ENCODE results near the gene NME7. TPM values are rescaled to one million over a fixed set of nuclear protein-coding genes. Genes with fewer than 3 reads are reported as not detected.

Gene NME7
- total and polyA plus RNA-seq, 12 donors, result 5.5 to 18.9 (median 10.5) TPM

DNA sequence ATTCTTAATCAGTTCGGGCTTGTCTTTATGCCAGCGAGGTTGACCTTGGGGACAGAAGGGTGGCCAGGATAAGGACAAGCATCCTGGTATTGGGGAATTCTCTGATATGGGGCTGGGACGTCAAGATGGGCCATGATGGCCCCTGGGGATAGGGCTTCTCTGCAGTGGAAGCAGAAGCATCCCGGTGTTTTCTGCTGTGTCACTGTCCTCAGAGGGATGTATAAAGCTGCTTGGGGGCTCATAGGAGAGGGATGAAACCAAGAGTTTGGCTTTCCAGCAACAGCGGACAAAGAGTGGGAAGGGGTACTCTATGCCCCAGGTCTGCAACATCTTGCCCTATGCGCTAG lies 262.5 kb downstream of the NME7 start:
- no peaks in the 10 kb centered on the region for H3K36me3 ChIP-seq
- H3K9me3 ChIP-seq, result no peaks in the 10 kb centered on the region
- H3K27me3 ChIP-seq, result peaks cover 0 to 12% (median 0%) of the 10 kb centered on the region in 7 donors
- DNase-seq (no peak), ATAC-seq (no peak)
- intact Hi-C loops (cut with DNase I), result loop anchor here in 7 of 10 donors (5.0 to 10.0 kb wide), 14 partner anchors 87 to 498 kb away; partner anchors contain the start of gene DPT (in 1 of the 7)
- peak overlapping the region in 9 of 10 donors; percentile 86 to 98 (median 95) for H3K27ac ChIP-seq
- peak overlapping the region in 8 of 10 donors; percentile 70 to 98 (median 94) for H3K4me3 ChIP-seq
- peaks cover 0 to 50% (median 22%) of the 10 kb centered on the region in 9 donors for H3K4me1 ChIP-seq
- 48 to 55% methylated on average over 6 of the region's 6 CpGs for WGBS, 2 donors
- TF ChIP-seq, protein P1, sequence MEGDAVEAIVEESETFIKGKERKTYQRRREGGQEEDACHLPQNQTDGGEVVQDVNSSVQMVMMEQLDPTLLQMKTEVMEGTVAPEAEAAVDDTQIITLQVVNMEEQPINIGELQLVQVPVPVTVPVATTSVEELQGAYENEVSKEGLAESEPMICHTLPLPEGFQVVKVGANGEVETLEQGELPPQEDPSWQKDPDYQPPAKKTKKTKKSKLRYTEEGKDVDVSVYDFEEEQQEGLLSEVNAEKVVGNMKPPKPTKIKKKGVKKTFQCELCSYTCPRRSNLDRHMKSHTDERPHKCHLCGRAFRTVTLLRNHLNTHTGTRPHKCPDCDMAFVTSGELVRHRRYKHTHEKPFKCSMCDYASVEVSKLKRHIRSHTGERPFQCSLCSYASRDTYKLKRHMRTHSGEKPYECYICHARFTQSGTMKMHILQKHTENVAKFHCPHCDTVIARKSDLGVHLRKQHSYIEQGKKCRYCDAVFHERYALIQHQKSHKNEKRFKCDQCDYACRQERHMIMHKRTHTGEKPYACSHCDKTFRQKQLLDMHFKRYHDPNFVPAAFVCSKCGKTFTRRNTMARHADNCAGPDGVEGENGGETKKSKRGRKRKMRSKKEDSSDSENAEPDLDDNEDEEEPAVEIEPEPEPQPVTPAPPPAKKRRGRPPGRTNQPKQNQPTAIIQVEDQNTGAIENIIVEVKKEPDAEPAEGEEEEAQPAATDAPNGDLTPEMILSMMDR (IDR thresholded peaks at IDR 0.05), result no peak

GRCh38 chr1:169103480-169103893 lies 264.1 kb downstream of the NME7 start:
- Histone ChIP-seq H3K9me3 (no peaks in the 10 kb centered on the region), H3K36me3 (no peaks in the 10 kb centered on the region), H3K27me3 (peaks cover 0 to 12% (median 0%) of the 10 kb centered on the region in 7 donors), H3K4me3 (no peak overlapping the region), H3K4me1 (peaks cover 0 to 52% (median 19%) of the 10 kb centered on the region in 9 donors), H3K27ac (peak overlapping the region in 5 of 10 donors; percentile 13 to 56 (median 44))
- 57 to 60% methylated on average over 6 of the region's 6 CpGs for WGBS, 2 donors
- no peak for ATAC-seq
- intact Hi-C loops (cut with DNase I), result loop anchor here in 4 of 10 donors (10.0 kb wide), 6 partner anchors 159 to 489 kb away; partner anchors contain the start of gene DPT (in 1 of the 4)
- TF ChIP-seq, protein P1 (IDR thresholded peaks at IDR 0.05), result no peak
- no peak for DNase-seq

DNA sequence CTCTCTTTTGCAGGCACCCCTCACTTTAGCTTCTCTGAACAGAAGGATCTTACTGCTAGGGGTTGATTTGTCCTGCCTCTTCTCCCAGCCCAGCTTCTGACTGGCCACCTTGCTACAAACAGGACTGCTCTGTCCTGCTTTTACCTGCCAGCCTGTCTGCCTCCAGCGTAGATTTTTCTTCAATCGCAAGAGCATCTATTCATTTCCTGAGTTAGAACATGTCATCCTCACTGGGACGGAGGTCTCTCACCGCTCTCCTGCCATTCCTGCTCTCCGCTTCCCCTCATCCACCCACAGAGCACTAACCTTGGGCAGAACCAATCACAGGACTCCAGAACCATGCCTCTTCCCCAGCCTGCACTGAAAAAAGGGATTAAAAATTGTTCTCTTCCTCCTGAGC lies 264.6 kb downstream of the NME7 start:
- 79 to 83% methylated on average over 5 of the region's 5 CpGs for WGBS, 2 donors
- no peaks in the 10 kb centered on the region for H3K9me3 ChIP-seq
- H3K27ac ChIP-seq, result peak overlapping the region in 6 of 10 donors; percentile 6 to 68 (median 48)
- no peak for DNase-seq
- H3K4me3 ChIP-seq, result no peak overlapping the region
- no peaks in the 10 kb centered on the region for H3K36me3 ChIP-seq
- H3K27me3 ChIP-seq, result peaks cover 0 to 12% (median 0%) of the 10 kb centered on the region in 7 donors
- intact Hi-C loops (cut with DNase I), result loop anchor here in 4 of 10 donors (10.0 kb wide), 6 partner anchors 158 to 488 kb away; partner anchors contain the start of gene DPT (in 1 of the 4)
- ATAC-seq, result no peak
- TF ChIP-seq, protein P1 (IDR thresholded peaks at IDR 0.05), result no peak
- peaks cover 0 to 52% (median 19%) of the 10 kb centered on the region in 9 donors for H3K4me1 ChIP-seq

DNA sequence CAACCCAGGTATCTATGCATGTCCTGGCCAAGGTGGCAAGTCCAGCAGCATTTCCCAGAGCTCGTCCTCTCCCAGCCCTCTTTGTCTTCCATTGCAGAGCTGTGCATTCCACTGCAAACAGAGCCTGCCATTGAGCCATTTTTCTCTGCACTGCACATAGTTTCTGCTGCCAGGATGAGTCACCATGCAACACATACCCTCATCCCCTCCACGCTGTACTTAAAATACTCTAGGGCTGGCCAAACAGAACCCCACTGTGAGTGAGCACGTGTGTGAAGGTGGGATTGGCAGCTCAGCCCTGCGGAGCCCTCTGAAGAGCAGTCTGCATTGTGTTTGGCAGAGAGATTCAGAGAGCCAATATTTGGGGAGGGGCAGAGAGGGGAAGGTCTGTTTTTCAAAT lies 265.0 kb downstream of the NME7 start:
- peak in 1 of 2 donors; percentile 38 for DNase-seq
- Histone ChIP-seq H3K27ac (peak overlapping the region in 6 of 10 donors; percentile 6 to 68 (median 48)), H3K4me1 (peaks cover 0 to 52% (median 17%) of the 10 kb centered on the region in 9 donors), H3K36me3 (no peaks in the 10 kb centered on the region), H3K4me3 (no peak overlapping the region), H3K9me3 (no peaks in the 10 kb centered on the region), H3K27me3 (peaks cover 0 to 12% (median 0%) of the 10 kb centered on the region in 7 donors)
- 26 to 46% methylated on average over 4 of the region's 4 CpGs for WGBS, 2 donors
- peak in 4 of 8 donors; percentile 13 to 57 (median 28) for ATAC-seq
- TF ChIP-seq, protein P1 (IDR thresholded peaks at IDR 0.05), result no peak
- intact Hi-C loops (cut with DNase I), result loop anchor here in 4 of 10 donors (10.0 kb wide), 6 partner anchors 158 to 488 kb away; partner anchors contain the start of gene DPT (in 1 of the 4)
